HepG2 (cell line): ENCODE measurements around the gene F7.

Source experiments
- CTCF ChIP-seq: sonication (generic); formaldehyde crosslinking; IDR thresholded peaks from 2 replicates; pipeline ENCODE4 v1.5.0; 2020; ENCODE audit warnings: mild to moderate bottlenecking, missing genetic modification reagents, moderate library complexity
- DR1 ChIP-seq: sonication (generic); formaldehyde crosslinking; IDR thresholded peaks from 2 replicates; pipeline ENCODE4 v1.8.0; 2021; ENCODE audit warnings: mild to moderate bottlenecking, missing genetic modification reagents, inconsistent platforms
- EP300 ChIP-seq, 3 experiments: sonication (generic) in 1 of 3; formaldehyde crosslinking in 1 of 3; IDR thresholded peaks; 2 replicates each; pipeline versions ENCODE4 v1.5.1 to v1.6.1; 2011 to 2020; ENCODE audit warnings: low read depth in 2 of 3, low read length in 2 of 3, borderline replicate concordance in 1 of 3, improper control_type of control experiment in 1 of 3, mild to moderate bottlenecking in 1 of 3, missing genetic modification reagents in 1 of 3, moderate library complexity in 1 of 3
- NCOA5 ChIP-seq: sonication (generic); formaldehyde crosslinking; IDR thresholded peaks from 2 replicates; pipeline ENCODE4 v1.4.0; 2020; ENCODE audit warnings: missing genetic modification reagents
- PAX8 ChIP-seq: sonication (generic); formaldehyde crosslinking; IDR thresholded peaks from 2 replicates; pipeline ENCODE4 v1.8.0; 2022; ENCODE audit warnings: mild to moderate bottlenecking, missing genetic modification reagents, borderline replicate concordance
- SAFB2 ChIP-seq: sonication (generic); formaldehyde crosslinking; IDR thresholded peaks from 2 replicates; pipeline ENCODE4 v1.5.1; 2020; ENCODE audit warnings: missing genetic modification reagents, low read depth, mild to moderate bottlenecking, borderline replicate concordance
- SP4 ChIP-seq: sonication (generic); formaldehyde crosslinking; IDR thresholded peaks from 2 replicates; pipeline ENCODE4 v1.8.1; 2023; ENCODE audit warnings: mild to moderate bottlenecking, missing genetic modification reagents

GRCh38 chr13:113164492-113164891 lies 58.9 kb downstream of the F7 start:
- TF ChIP-seq SAFB2 (no peak), DR1 (CRISPR knock-in tag) (no peak), SP4 (no peak), EP300 (IDR thresholded peaks at IDR 0.05; ENCODE audit: low read depth in 2 of 2, low read length in 2 of 2) (no peak), EP300 (CRISPR knock-in tag; IDR thresholded peaks at IDR 0.05; ENCODE audit: borderline replicate concordance) (no peak), NCOA5 (CRISPR knock-in tag) (no peak), CTCF (CRISPR knock-in tag) (no peak), PAX8 (no peak)
